Heart left ventricle (tissue), 16 donors: ENCODE results near the gene PREX1. TPM values are rescaled to one million over a fixed set of nuclear protein-coding genes. Genes with fewer than 3 reads are reported as not detected.
"Not testable (repeated sequence)": the region's sequence is repeated elsewhere in the genome, so short reads cannot be mapped to it uniquely, and the experiment has no call there.

Experiments
- ATAC-seq, 4 donors: fragments of 200-7000 bp; cut with Tn5 transposase; one replicate each; pipeline ENCODE4 v1.9.1; 2020 to 2022; ENCODE audit warnings: moderate library complexity in 4 of 4, mild to moderate bottlenecking in 3 of 4, moderate number of reproducible peaks in 1 of 4
- DNase-seq, 5 donors: peaks; one replicate each; pipeline ENCODE4 v3.0.0-alpha.2; 2020
- H3K27ac ChIP-seq, 12 donors: fragments of 200-600 bp; sonication (generic) in 4 of 12; one replicate each; pipeline versions ENCODE4 v1.5.0 to v1.8.0; 2016 to 2022; ENCODE audit warnings: mild to moderate bottlenecking in 2 of 12
- H3K27me3 ChIP-seq, 9 donors: fragments of 200-600 bp; sonication (generic) in 2 of 9; one replicate each; pipeline versions ENCODE4 v1.5.1 to v1.8.0; 2016 to 2022; ENCODE audit warnings: mild to moderate bottlenecking in 3 of 9
- H3K36me3 ChIP-seq, 9 donors: fragments of 200-600 bp; sonication (generic) in 2 of 9; one replicate each; pipeline versions ENCODE4 v1.5.0 to v1.8.0; 2018 to 2022; ENCODE audit warnings: mild to moderate bottlenecking in 2 of 9
- H3K4me1 ChIP-seq, 12 donors: fragments of 200-600 bp; sonication (generic) in 4 of 12; one replicate each; pipeline versions ENCODE4 v1.5.0 to v1.8.0; 2016 to 2022; ENCODE audit warnings: mild to moderate bottlenecking in 3 of 12
- H3K4me3 ChIP-seq, 12 donors: fragments of 200-600 bp; sonication (generic) in 4 of 12; one replicate each; pipeline versions ENCODE4 v1.5.0 to v1.8.0; 2017 to 2022; ENCODE audit warnings: mild to moderate bottlenecking in 9 of 12, moderate library complexity in 4 of 12
- H3K9me3 ChIP-seq, 12 donors: fragments of 200-600 bp; sonication (generic) in 4 of 12; one replicate each; pipeline versions ENCODE4 v1.5.0 to v1.8.0; 2016 to 2022; ENCODE audit warnings: mild to moderate bottlenecking in 1 of 12
- POLR2A ChIP-seq, 2 donors: fragments of 450-650 bp; IDR thresholded peaks; one replicate each; pipeline ENCODE4 v1.6.1; 2017; ENCODE audit warnings: antibody characterized with exemption in 2 of 2, mild to moderate bottlenecking in 2 of 2, moderate library complexity in 2 of 2
- WGBS, 4 donors: extraction: QIAGEN DNeasy Blood & Tissue Kit in 2 of 4; methylation state at CpG; one replicate each; pipeline versions ENCODE4 v1.1.5 to v1.1.7; 2013 to 2018; 5-methylcytosine and 5-hydroxymethylcytosine counted together
- intact Hi-C, 10 donors: fragments of 100-400 bp; cut with DNase I; formaldehyde crosslinking; loops; one replicate each; pipeline versions ENCODE4 v1.11.1 to v1.14.2; 2022
- polyA plus RNA-seq, 2 donors: library from polyadenylated mRNA; stranded (reverse); fragments of 200-250 nt; gene quantifications; one replicate each; pipeline ENCODE4 v1.2.3, GENCODE V29; 2013
- total RNA-seq, 9 donors: library from RNA; depleted of rRNA in 2 of 9; stranded (reverse); fragments of >200 nt in 2 of 9; fragmentation: NEBNext Ultra II Directional in 3 of 9; extraction: Animal tissue kit (Norgen Biotek cat#: 25700) in 3 of 9; gene quantifications; one replicate each; pipeline versions ENCODE4 v1.1.0 to v1.2.4, GENCODE V29; 2016 to 2023
- TF ChIP-seq, protein P1 (sequence below), 12 donors: fragments of 200-600 bp; sonication (generic) in 4 of 12; IDR thresholded peaks; one replicate each; pipeline versions ENCODE4 v1.5.0 to v1.8.0; 2018 to 2022; ENCODE audit warnings: antibody characterized with exemption in 12 of 12, mild to moderate bottlenecking in 5 of 12
- donor health status: ischemic (EF 13 %, LVEDD 7.1; RV severe dilation, severe dysfunction).
- donor health status: healthy with polysubstance abuse.
- donor health status: DM: no; HTN: yes; CAD: no.
- donor health status: DM: no; HTN: no; CAD: no.
- donor health status: ischemic (EF 25% LVEDD 6.9; RV normal size, moderate dysfunction).
- donor health status: ischemic (EF 25% LVEDD 5.7; RV mildly dilated, moderate dysfunction).
- donor health status: healthy.
- donor health status: DM: yes; HTN: yes; CAD: no.
- donor health status: ischemic (EF 35%, LVEDD 5.7; RV mildly dilated, moderate dysfunction).
- donor health status: nonischemic (EF 11% LVEDD 7.7; RV severe dilation, severe dysfunction).
- donor health status: DM: yes; HTN: yes; CAD: no.
- donor health status: PGD.
- donor health status: ischemic (EF 29% LVEDD 5.4; RV normal size, mild dysfunction).
- donor health status: nonischemic (EF 23%, LVEDD 6.1; RV moderate dilation, normal function).

The PREX1 gene
- total and polyA plus RNA-seq, 11 donors: 7.2 to 41.5 (median 11.9) TPM

DNA sequence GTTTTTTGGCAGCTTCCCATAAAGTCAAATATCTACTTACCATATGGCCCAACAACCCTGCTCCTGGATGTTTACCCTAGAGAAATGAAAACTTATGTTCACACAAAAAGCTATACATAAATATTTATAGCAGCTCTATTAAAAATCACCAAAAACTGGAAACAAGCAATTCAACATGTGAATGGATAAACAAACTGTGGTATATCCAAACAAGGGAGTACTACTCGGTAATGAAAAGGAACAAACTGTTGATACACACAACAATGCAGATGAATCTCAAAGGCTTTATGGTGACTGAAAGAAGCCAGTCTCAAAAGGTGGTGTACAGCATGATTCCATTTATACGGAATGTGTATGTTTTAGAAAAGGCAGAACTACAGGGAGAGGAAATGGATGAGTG is 48.4 kb downstream of the PREX1 start:
- Histone ChIP-seq H3K27ac (no peak overlapping the region), H3K36me3 (no peaks in the 10 kb centered on the region), H3K4me1 (peaks cover 0 to 76% (median 1%) of the 10 kb centered on the region in 12 donors), H3K9me3 (peaks cover 0 to 9% (median 0%) of the 10 kb centered on the region in 12 donors), H3K27me3 (no peaks in the 10 kb centered on the region), H3K4me3 (no peak overlapping the region)
- intact Hi-C loops: no loop called here
- no peak for DNase-seq
- TF ChIP-seq, protein P1, sequence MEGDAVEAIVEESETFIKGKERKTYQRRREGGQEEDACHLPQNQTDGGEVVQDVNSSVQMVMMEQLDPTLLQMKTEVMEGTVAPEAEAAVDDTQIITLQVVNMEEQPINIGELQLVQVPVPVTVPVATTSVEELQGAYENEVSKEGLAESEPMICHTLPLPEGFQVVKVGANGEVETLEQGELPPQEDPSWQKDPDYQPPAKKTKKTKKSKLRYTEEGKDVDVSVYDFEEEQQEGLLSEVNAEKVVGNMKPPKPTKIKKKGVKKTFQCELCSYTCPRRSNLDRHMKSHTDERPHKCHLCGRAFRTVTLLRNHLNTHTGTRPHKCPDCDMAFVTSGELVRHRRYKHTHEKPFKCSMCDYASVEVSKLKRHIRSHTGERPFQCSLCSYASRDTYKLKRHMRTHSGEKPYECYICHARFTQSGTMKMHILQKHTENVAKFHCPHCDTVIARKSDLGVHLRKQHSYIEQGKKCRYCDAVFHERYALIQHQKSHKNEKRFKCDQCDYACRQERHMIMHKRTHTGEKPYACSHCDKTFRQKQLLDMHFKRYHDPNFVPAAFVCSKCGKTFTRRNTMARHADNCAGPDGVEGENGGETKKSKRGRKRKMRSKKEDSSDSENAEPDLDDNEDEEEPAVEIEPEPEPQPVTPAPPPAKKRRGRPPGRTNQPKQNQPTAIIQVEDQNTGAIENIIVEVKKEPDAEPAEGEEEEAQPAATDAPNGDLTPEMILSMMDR (IDR thresholded peaks at IDR 0.05): no peak
- no peak for TF ChIP-seq POLR2A (IDR thresholded peaks at IDR 0.05)
- 93 to 100% (median 96%) methylated on average over 2 of the region's 2 CpGs for WGBS, 4 donors
- ATAC-seq: no peak

- TF ChIP-seq POLR2A (IDR thresholded peaks at IDR 0.05): no peak
- TF ChIP-seq, protein P1 (IDR thresholded peaks at IDR 0.05): no peak
- Histone ChIP-seq H3K4me3 (no peak overlapping the region), H3K27ac (peak overlapping the region in 1 of 12 donors; percentile 81), H3K36me3 (no peaks in the 10 kb centered on the region), H3K9me3 (peaks cover 0 to 9% (median 0%) of the 10 kb centered on the region in 12 donors), H3K27me3 (no peaks in the 10 kb centered on the region), H3K4me1 (peaks cover 0 to 76% (median 0%) of the 10 kb centered on the region in 12 donors)
- DNase-seq (no peak), ATAC-seq (no peak)
- WGBS, 4 donors: 93 to 95% (median 93%) methylated on average over 4 of the region's 4 CpGs
- intact Hi-C loops: no loop called here
Observed at GRCh38 chr20:48777821-48778220, 50.0 kb downstream of the PREX1 start.

GRCh38 chr20:48777005-48777404 is 50.8 kb downstream of the PREX1 start:
- Histone ChIP-seq H3K27ac (peak overlapping the region in 2 of 12 donors; percentile 22 to 81), H3K27me3 (no peaks in the 10 kb centered on the region), H3K4me1 (peaks cover 0 to 76% (median 0%) of the 10 kb centered on the region in 12 donors), H3K4me3 (no peak overlapping the region), H3K9me3 (peaks cover 0 to 9% (median 0%) of the 10 kb centered on the region in 12 donors), H3K36me3 (no peaks in the 10 kb centered on the region)
- DNase-seq (no peak), ATAC-seq (peak in 2 of 4 donors; percentile 32 to 43)
- 87 to 95% (median 89%) methylated on average over 8 of the region's 8 CpGs for WGBS, 4 donors
- TF ChIP-seq POLR2A (IDR thresholded peaks at IDR 0.05): no peak
- TF ChIP-seq, protein P1 (IDR thresholded peaks at IDR 0.05): no peak
- intact Hi-C loops: no loop called here

GRCh38 chr20:48776306-48776705 is 51.5 kb downstream of the PREX1 start:
- Histone ChIP-seq H3K4me1 (peaks cover 0 to 76% (median 3%) of the 10 kb centered on the region in 12 donors), H3K27me3 (no peaks in the 10 kb centered on the region), H3K9me3 (peaks cover 0 to 9% (median 0%) of the 10 kb centered on the region in 12 donors), H3K4me3 (no peak overlapping the region), H3K27ac (peak overlapping the region in 1 of 12 donors; percentile 84), H3K36me3 (no peaks in the 10 kb centered on the region)
- WGBS, 4 donors: 75 to 96% (median 93%) methylated on average over 5 to 7 of the region's 7 CpGs
- TF ChIP-seq, protein P1 (IDR thresholded peaks at IDR 0.05): no peak
- TF ChIP-seq POLR2A (IDR thresholded peaks at IDR 0.05): no peak
- intact Hi-C loops: no loop called here
- ATAC-seq (no peak), DNase-seq (no peak)

DNA sequence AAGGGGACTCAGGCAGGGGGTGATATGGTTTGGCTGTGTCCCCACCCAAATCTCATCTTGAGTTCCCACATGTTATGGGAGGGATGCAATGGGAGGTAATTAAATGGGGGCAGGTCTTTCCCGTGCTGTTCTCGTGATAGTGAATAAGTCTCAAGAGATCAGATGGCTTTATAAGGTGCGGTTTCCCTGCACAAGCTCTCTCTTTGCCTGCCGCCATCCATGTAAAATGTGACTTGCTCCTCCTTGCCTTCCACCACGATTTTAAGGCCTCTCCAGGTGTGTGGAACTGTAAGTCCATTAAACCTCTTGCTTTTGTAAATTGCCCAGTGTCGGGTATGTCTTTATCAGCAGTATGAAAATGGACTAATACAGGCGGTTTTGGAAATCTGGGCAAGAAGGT is 52.3 kb downstream of the PREX1 start:
- H3K4me3 ChIP-seq, H3K36me3 ChIP-seq, H3K27me3 ChIP-seq, intact Hi-C loops, DNase-seq, ATAC-seq, H3K9me3 ChIP-seq: not testable (repeated sequence)
- Histone ChIP-seq H3K27ac (peak overlapping the region in 1 of 12 donors; percentile 84), H3K4me1 (peaks cover 0 to 78% (median 6%) of the 10 kb centered on the region in 12 donors)
- WGBS, 4 donors: 94 to 96% (median 95%) methylated on average over 7 of the region's 7 CpGs
